ENCODE data around the gene CYB5A. TPM values are rescaled to one million over a fixed set of nuclear protein-coding genes. Genes with fewer than 3 reads are reported as not detected.

CYB5A gene
- total RNA-seq, 1 experiment from 2014 or later: 60.4 TPM

GRCh38 chr18:74217476-74218143, 74.2 kb downstream of the CYB5A start:
- DNase-seq (ENCODE audit: low read depth): no peak

DNA sequence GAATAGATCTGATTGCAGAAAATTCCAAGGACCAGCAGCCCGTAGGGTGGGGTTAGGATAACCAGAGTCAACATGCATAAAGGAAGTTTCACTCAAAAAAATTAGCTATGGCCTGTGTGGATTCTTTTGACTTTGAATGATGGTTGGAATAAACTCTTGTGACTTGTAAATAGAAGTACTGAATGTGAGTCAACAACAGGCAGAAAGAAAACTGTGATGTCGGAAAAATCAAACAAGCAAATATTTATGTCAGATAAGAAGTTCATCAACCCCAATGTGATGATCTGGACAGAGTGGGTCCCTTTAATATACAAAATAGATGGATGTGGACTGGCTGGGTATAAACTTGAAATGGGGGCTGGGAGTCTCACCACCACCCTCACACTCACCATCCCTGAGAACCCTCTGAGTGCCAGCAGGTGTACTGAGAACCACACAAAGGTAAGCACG, 75.1 kb downstream of the CYB5A start:
- no peak for DNase-seq (ENCODE audit: low read depth)

DNA sequence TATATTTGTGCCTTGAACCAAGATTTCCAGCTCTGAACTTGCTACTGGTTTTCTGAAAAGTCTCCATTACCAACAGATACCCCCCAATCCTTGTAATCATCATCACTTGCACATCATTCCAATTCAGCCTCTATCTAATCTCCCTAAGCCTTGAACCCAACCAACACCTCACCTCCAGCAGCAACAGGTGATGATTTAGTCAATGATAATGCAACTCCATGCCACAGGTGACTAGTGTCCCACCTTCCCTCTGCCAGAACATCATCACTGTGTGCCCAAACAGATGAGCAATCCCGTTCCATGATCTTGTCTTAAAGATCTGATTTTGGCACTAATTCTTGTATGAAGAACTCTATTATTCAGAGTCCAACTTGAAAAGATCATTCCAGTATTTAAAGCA, 75.9 kb downstream of the CYB5A start:
- DNase-seq (ENCODE audit: low read depth): no peak

DNA sequence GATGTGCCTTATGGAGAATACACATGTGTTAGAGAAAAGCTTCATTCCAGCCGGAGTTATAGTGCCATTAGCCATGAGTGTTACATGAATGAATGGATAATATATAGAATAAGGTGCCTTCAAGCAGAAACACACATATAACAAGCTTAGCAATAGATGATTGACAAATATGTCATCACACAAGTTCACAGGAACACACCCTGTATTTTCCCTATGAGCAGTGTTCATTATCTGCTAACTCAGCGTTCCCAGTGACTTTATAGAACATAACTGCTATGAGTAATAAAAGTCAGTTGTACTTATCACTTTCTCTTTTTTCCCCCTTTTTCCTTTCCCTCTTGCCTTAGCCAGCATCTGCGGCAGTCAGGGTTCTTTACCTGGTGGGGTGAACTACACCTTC, 78.3 kb downstream of the CYB5A start:
- DNase-seq (ENCODE audit: low read depth): no peak

DNA sequence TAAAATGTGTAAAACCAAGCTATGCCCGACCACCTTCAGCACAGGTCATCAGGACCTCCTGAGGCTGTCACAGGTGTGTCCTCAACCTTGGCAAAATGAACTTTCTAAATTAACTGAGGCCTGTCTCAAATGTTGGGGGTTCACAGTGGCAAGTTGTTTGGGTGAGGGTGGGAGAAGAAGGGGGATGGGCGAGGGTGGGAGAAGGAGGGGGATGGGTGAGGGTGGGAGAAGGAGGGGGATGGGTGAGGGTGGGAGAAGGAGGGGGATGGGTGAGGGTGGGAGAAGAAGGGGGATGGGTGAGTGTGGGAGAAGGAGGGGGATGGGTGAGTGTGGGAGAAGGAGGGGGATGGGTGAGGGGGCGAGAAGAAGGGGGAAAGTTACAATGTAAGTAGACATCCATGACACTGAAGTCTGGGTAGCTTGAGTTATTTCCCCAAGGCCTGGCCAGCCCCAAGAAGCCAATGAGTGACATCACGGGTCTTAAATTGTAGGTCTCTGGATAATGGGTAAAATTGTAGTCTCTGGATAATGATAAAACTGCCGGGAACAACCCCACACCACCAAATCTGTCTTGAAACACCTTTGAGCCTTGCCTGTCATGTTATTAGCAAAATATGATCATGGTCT, 87.1 kb downstream of the CYB5A start:
- DNase-seq (ENCODE audit: low read depth): no peak

DNA sequence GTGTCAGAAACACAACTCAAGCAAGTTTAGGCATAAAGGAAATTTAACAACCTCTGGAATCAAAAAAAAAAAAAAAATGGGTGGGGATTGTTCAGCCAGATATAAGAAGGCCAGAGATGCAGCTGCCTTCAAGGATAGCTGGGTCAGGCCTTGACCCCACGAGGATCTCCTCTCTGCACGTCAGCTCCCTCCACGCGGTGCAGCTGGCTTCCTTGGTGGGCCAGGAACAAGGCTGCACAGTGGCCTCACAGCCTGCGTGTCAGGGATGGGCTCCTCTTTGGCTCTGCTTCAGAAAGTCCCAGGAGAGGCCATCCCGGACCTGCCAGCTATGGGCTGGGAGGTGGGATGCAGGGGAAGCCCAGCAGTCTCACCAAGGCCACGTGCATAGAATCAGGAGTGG, 88.0 kb downstream of the CYB5A start:
- DNase-seq (ENCODE audit: low read depth): no peak

Other genes starting within 250 kb of the CYB5A start
- 0.29 and 0.51 TPM in 2 replicates for gene FBXO15, start 144.1 kb downstream of the CYB5A start, total RNA-seq (2014; rRNA removed)
- gene TIMM21, start 143.4 kb downstream of the CYB5A start, total RNA-seq (2014; rRNA removed): 41.8 and 51.7 TPM in 2 replicates
- not detected in 2 replicates for gene C18orf63, start 23.9 kb upstream of the CYB5A start, total RNA-seq (2014; rRNA removed)
- gene DIPK1C, start 165.3 kb upstream of the CYB5A start, total RNA-seq (2014; rRNA removed): not detected in 2 replicates
- gene CNDP2, start 204.4 kb upstream of the CYB5A start, total RNA-seq (2014; rRNA removed): 62.8 and 65.3 TPM in 2 replicates
- gene CNDP1, start 242.5 kb upstream of the CYB5A start, total RNA-seq (2014; rRNA removed): not detected in 2 replicates